Heart left ventricle (tissue), 16 donors: ENCODE data around the gene AFAP1. TPM values are rescaled to one million over a fixed set of nuclear protein-coding genes. Genes with fewer than 3 reads are reported as not detected.
A peak's percentile ranks its signal among the peaks of the same experiment; 100 is the strongest.

ENCODE experiments used
- ATAC-seq, 4 donors: fragments of 200-7000 bp; cut with Tn5 transposase; one replicate each; pipeline ENCODE4 v1.9.1; 2020 to 2022; ENCODE audit warnings: moderate library complexity in 4 of 4, mild to moderate bottlenecking in 3 of 4, moderate number of reproducible peaks in 1 of 4
- DNase-seq, 5 donors: peaks; one replicate each; pipeline ENCODE4 v3.0.0-alpha.2; 2020
- H3K27ac ChIP-seq, 12 donors: fragments of 200-600 bp; sonication (generic) in 4 of 12; one replicate each; pipeline versions ENCODE4 v1.5.0 to v1.8.0; 2016 to 2022; ENCODE audit warnings: mild to moderate bottlenecking in 2 of 12
- H3K27me3 ChIP-seq, 9 donors: fragments of 200-600 bp; sonication (generic) in 2 of 9; one replicate each; pipeline versions ENCODE4 v1.5.1 to v1.8.0; 2016 to 2022; ENCODE audit warnings: mild to moderate bottlenecking in 3 of 9
- H3K36me3 ChIP-seq, 9 donors: fragments of 200-600 bp; sonication (generic) in 2 of 9; one replicate each; pipeline versions ENCODE4 v1.5.0 to v1.8.0; 2018 to 2022; ENCODE audit warnings: mild to moderate bottlenecking in 2 of 9
- H3K4me1 ChIP-seq, 12 donors: fragments of 200-600 bp; sonication (generic) in 4 of 12; one replicate each; pipeline versions ENCODE4 v1.5.0 to v1.8.0; 2016 to 2022; ENCODE audit warnings: mild to moderate bottlenecking in 3 of 12
- H3K4me3 ChIP-seq, 12 donors: fragments of 200-600 bp; sonication (generic) in 4 of 12; one replicate each; pipeline versions ENCODE4 v1.5.0 to v1.8.0; 2017 to 2022; ENCODE audit warnings: mild to moderate bottlenecking in 9 of 12, moderate library complexity in 4 of 12
- H3K9me3 ChIP-seq, 12 donors: fragments of 200-600 bp; sonication (generic) in 4 of 12; one replicate each; pipeline versions ENCODE4 v1.5.0 to v1.8.0; 2016 to 2022; ENCODE audit warnings: mild to moderate bottlenecking in 1 of 12
- CTCF ChIP-seq, 12 donors: fragments of 200-600 bp; sonication (generic) in 4 of 12; IDR thresholded peaks; one replicate each; pipeline versions ENCODE4 v1.5.0 to v1.8.0; 2018 to 2022; ENCODE audit warnings: antibody characterized with exemption in 12 of 12, mild to moderate bottlenecking in 5 of 12
- POLR2A ChIP-seq, 2 donors: fragments of 450-650 bp; IDR thresholded peaks; one replicate each; pipeline ENCODE4 v1.6.1; 2017; ENCODE audit warnings: antibody characterized with exemption in 2 of 2, mild to moderate bottlenecking in 2 of 2, moderate library complexity in 2 of 2
- whole genome bisulfite sequencing, 4 donors: extraction: QIAGEN DNeasy Blood & Tissue Kit in 2 of 4; methylation state at CpG; one replicate each; pipeline versions ENCODE4 v1.1.5 to v1.1.7; 2013 to 2018; 5-methylcytosine and 5-hydroxymethylcytosine counted together
- intact Hi-C, 10 donors: fragments of 100-400 bp; cut with DNase I; formaldehyde crosslinking; loops; one replicate each; pipeline versions ENCODE4 v1.11.1 to v1.14.2; 2022
- polyA plus RNA-seq, 2 donors: library from polyadenylated mRNA; stranded (reverse); fragments of 200-250 nt; gene quantifications; one replicate each; pipeline ENCODE4 v1.2.3, GENCODE V29; 2013
- total RNA-seq, 9 donors: library from RNA; depleted of rRNA in 2 of 9; stranded (reverse); fragments of >200 nt in 2 of 9; fragmentation: NEBNext Ultra II Directional in 3 of 9; extraction: Animal tissue kit (Norgen Biotek cat#: 25700) in 3 of 9; gene quantifications; one replicate each; pipeline versions ENCODE4 v1.1.0 to v1.2.4, GENCODE V29; 2016 to 2023
- donor health status: ischemic (EF 13 %, LVEDD 7.1; RV severe dilation, severe dysfunction).
- donor health status: healthy with polysubstance abuse.
- donor health status: DM: no; HTN: yes; CAD: no.
- donor health status: DM: no; HTN: no; CAD: no.
- donor health status: ischemic (EF 25% LVEDD 6.9; RV normal size, moderate dysfunction).
- donor health status: ischemic (EF 25% LVEDD 5.7; RV mildly dilated, moderate dysfunction).
- donor health status: healthy.
- donor health status: DM: yes; HTN: yes; CAD: no.
- donor health status: ischemic (EF 35%, LVEDD 5.7; RV mildly dilated, moderate dysfunction).
- donor health status: nonischemic (EF 11% LVEDD 7.7; RV severe dilation, severe dysfunction).
- donor health status: DM: yes; HTN: yes; CAD: no.
- donor health status: PGD.
- donor health status: ischemic (EF 29% LVEDD 5.4; RV normal size, mild dysfunction).
- donor health status: nonischemic (EF 23%, LVEDD 6.1; RV moderate dilation, normal function).

Gene AFAP1
- total and polyA plus RNA-seq, 11 donors = 2.0 to 18.0 (median 7.0) TPM

- WGBS, 4 donors = 87 to 97% (median 91%) methylated on average over 6 of the region's 6 CpGs
- DNase-seq (no peak), ATAC-seq (no peak)
- H3K4me3 ChIP-seq = no peak overlapping the region
- no peaks in the 10 kb centered on the region for H3K9me3 ChIP-seq
- TF ChIP-seq POLR2A (IDR thresholded peaks at IDR 0.05) (no peak), CTCF (IDR thresholded peaks at IDR 0.05) (no peak)
- peaks cover 0 to 29% (median 13%) of the 10 kb centered on the region in 12 donors for H3K4me1 ChIP-seq
- H3K27me3 ChIP-seq = no peaks in the 10 kb centered on the region
- no peak overlapping the region for H3K27ac ChIP-seq
- intact Hi-C loops = loop anchor here in 2 of 10 donors (2.0 to 5.0 kb wide), 2 partner anchors 42 to 85 kb away; no protein-coding TSS in a partner anchor
- peaks cover 0 to 15% (median 3%) of the 10 kb centered on the region in 9 donors for H3K36me3 ChIP-seq
These were observed 92.5 kb downstream of the AFAP1 start for GRCh38 chr4:7847206-7847605.

DNA sequence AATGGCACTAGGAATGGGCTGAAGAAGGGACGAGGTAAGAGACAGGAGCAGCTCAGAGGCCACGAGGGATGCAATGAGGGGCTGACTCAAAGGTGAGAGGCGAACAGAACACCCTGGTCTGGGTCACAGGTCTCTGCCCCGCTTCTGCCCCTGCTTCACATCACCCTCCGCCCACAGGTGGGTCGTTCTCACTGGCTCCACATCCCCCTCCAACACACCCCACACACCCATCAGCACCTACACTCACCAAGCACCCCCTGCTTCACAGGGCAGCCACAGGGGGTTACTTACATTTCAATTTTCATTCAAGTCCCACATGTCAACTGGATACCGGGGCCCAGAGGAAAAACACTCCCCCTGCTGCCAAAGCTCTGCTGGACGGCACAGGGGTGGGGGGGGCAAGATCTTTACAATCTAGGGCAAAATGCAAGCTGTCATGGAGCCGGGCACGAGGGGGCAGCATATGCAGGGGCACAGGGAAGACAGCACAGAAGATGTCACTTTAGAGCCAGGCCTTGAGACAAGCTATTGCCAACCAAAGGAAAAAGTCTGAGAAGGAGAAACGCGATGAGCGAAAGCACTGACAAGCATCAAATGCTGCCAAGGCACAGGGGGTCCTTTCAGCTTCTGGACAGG, 94.0 kb downstream of the AFAP1 start:
- intact Hi-C loops = loop anchor here in 3 of 10 donors (2.0 to 5.0 kb wide), 2 partner anchors 41 to 87 kb away; no protein-coding TSS in a partner anchor
- no peaks in the 10 kb centered on the region for H3K27me3 ChIP-seq
- no peaks in the 10 kb centered on the region for H3K9me3 ChIP-seq
- H3K4me3 ChIP-seq = no peak overlapping the region
- peaks cover 0 to 12% (median 0%) of the 10 kb centered on the region in 9 donors for H3K36me3 ChIP-seq
- 79 to 88% (median 83%) methylated on average over 13 of the region's 13 CpGs for WGBS, 4 donors
- ATAC-seq (no peak), DNase-seq (no peak)
- H3K27ac ChIP-seq = no peak overlapping the region
- H3K4me1 ChIP-seq = peaks cover 0 to 41% (median 15%) of the 10 kb centered on the region in 12 donors
- TF ChIP-seq POLR2A (IDR thresholded peaks at IDR 0.05) (no peak), CTCF (IDR thresholded peaks at IDR 0.05) (no peak)

DNA sequence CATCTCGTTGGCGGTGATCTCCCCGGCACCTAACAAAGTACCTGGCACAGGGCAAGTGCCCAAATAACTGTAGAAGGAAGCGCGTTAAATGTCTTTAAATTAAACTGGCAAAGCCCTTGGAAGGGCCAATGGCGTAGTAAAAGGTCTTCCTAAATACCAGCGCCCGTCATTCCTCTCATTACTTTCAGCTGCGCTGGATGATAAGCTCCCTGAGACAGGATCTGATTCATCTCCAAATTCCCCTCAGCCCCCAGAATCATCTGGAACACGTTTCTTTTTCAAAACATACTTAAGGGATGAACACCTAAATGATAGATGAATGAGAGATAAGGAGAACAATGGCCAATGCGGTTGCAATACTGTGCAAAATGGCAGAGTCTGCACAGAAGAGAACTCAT, 95.1 kb downstream of the AFAP1 start:
- H3K4me1 ChIP-seq = peaks cover 0 to 41% (median 15%) of the 10 kb centered on the region in 12 donors
- ATAC-seq (no peak), DNase-seq (no peak)
- H3K27me3 ChIP-seq = no peaks in the 10 kb centered on the region
- no peaks in the 10 kb centered on the region for H3K9me3 ChIP-seq
- no peak overlapping the region for H3K4me3 ChIP-seq
- intact Hi-C loops = loop anchor here in 5 of 10 donors (1.0 to 5.0 kb wide), 3 partner anchors 37 to 40 kb away; no protein-coding TSS in a partner anchor
- 68 to 77% (median 71%) methylated on average over 11 of the region's 11 CpGs for WGBS, 4 donors
- peaks cover 0 to 12% (median 0%) of the 10 kb centered on the region in 9 donors for H3K36me3 ChIP-seq
- no peak for TF ChIP-seq POLR2A (IDR thresholded peaks at IDR 0.05)
- TF ChIP-seq CTCF (IDR thresholded peaks at IDR 0.05) = peak in 2 of 12 donors; percentile 0 to 6
- H3K27ac ChIP-seq = peak overlapping the region in 8 of 12 donors; percentile 61 to 85 (median 78)

- Histone ChIP-seq H3K4me1 (peaks cover 0 to 41% (median 15%) of the 10 kb centered on the region in 12 donors), H3K9me3 (no peaks in the 10 kb centered on the region), H3K27ac (peak overlapping the region in 10 of 12 donors; percentile 14 to 85 (median 74)), H3K4me3 (no peak overlapping the region), H3K36me3 (peaks cover 0 to 7% (median 0%) of the 10 kb centered on the region in 9 donors), H3K27me3 (no peaks in the 10 kb centered on the region)
- intact Hi-C loops = loop anchor here in 6 of 10 donors (1.0 to 5.0 kb wide), 4 partner anchors 37 to 39 kb away; no protein-coding TSS in a partner anchor
- DNase-seq (peak; percentile 72 to 82 (median 76)), ATAC-seq (peak in 3 of 4 donors; percentile 61 to 68 (median 62))
- peak; percentile 48 to 70 (median 60) for TF ChIP-seq CTCF (IDR thresholded peaks at IDR 0.05)
- TF ChIP-seq POLR2A (IDR thresholded peaks at IDR 0.05) = no peak
- 49 to 61% (median 56%) methylated on average over 9 to 11 of the region's 11 CpGs for WGBS, 4 donors
These were observed 95.6 kb downstream of the AFAP1 start for GRCh38 chr4:7843831-7844593.
